Panc1 (cell line): ENCODE results near the gene FLVCR1. TPM values are rescaled to one million over a fixed set of nuclear protein-coding genes. Genes with fewer than 3 reads are reported as not detected.

Experiments used
- ATAC-seq: fragments of 200-7000 bp; cut with Tn5 transposase; 2 replicates; pipeline ENCODE4 v1.9.1; 2020; ENCODE audit warnings: mild to moderate bottlenecking, moderate library complexity
- BruUV-seq: library from RNA; stranded (reverse); fragments of 400-500 nt; replicated peaks from 2 replicates; lab custom pipeline; 2021; lab: Mats Ljungman, UMichigan
- CTCF ChIA-PET: fragments of 300-600 bp; sonication (Branson Sonifier 250); formaldehyde crosslinking; loops from one replicate; lab custom pipeline; 2022; ENCODE audit warnings: antibody characterized with exemption; lab: Charles Lee
- POLR2A ChIA-PET: fragments of 300-600 bp; sonication (Branson Sonifier 250); formaldehyde crosslinking; loops from one replicate; lab custom pipeline; 2022; ENCODE audit warnings: antibody characterized with exemption; lab: Charles Lee
- DNase-seq: peaks from one replicate; pipeline ENCODE4 v3.0.0-alpha.2; 2010; ENCODE audit warnings: low read depth, low spot score
- H3K27ac ChIP-seq: 2 replicates; pipeline ENCODE4 v1.5.1; 2011; ENCODE audit warnings: mild to moderate bottlenecking, low read length, inconsistent platforms
- H3K27me3 ChIP-seq: fragments of 200-500 bp; sonication (Bioruptor generic); 2 replicates; pipeline ENCODE4 v1.6.0; 2014; ENCODE audit warnings: low read length, inconsistent platforms; ENCODE audit not compliant: control insufficient read depth, insufficient read depth
- H3K36me3 ChIP-seq: fragments of 200-500 bp; sonication (Bioruptor generic); 2 replicates; pipeline ENCODE4 v1.5.1; 2014; ENCODE audit warnings: inconsistent platforms, mild to moderate bottlenecking, low read length, moderate library complexity; ENCODE audit not compliant: control insufficient read depth, insufficient read depth
- H3K4me1 ChIP-seq: 2 replicates; pipeline ENCODE4 v1.5.1; 2011; ENCODE audit warnings: inconsistent platforms, mild to moderate bottlenecking, low read length, moderate library complexity; ENCODE audit not compliant: control insufficient read depth, insufficient read depth
- H3K4me3 ChIP-seq, 2 experiments: 2 replicates each; pipeline ENCODE4 v1.5.1; 2011 to 2012; ENCODE audit warnings: low read depth in 2 of 2, low read length in 2 of 2, mild to moderate bottlenecking in 2 of 2, inconsistent platforms in 1 of 2, moderate library complexity in 1 of 2
- H3K9me3 ChIP-seq: fragments of 200-500 bp; sonication (Bioruptor generic); 2 replicates; pipeline ENCODE4 v1.5.1; 2014; ENCODE audit warnings: low read depth, mild to moderate bottlenecking, inconsistent platforms, low read length, moderate library complexity; ENCODE audit not compliant: control insufficient read depth, insufficient read depth
- CTCF ChIP-seq: fragments of 450-650 bp; IDR thresholded peaks from 2 replicates; pipeline ENCODE4 v1.5.1; 2017; ENCODE audit warnings: mild to moderate bottlenecking
- POLR2AphosphoS5 ChIP-seq: IDR thresholded peaks from 2 replicates; pipeline ENCODE4 v1.6.1; 2012; ENCODE audit warnings: mild to moderate bottlenecking, low read depth, low read length, moderate library complexity
- REST ChIP-seq, 2 experiments: IDR thresholded peaks; 2 replicates each; pipeline ENCODE4 v1.6.1; 2011 to 2012; ENCODE audit warnings: low read depth in 2 of 2, control low read depth in 1 of 2, low read length in 1 of 2, mild to moderate bottlenecking in 1 of 2, moderate library complexity in 1 of 2; ENCODE audit not compliant: insufficient read depth in 1 of 2
- SIN3A ChIP-seq: IDR thresholded peaks from 2 replicates; pipeline ENCODE4 v1.6.1; 2012; ENCODE audit warnings: low read depth, mild to moderate bottlenecking, low read length, moderate library complexity, borderline replicate concordance; ENCODE audit not compliant: insufficient read depth
- TCF7L2 ChIP-seq: IDR thresholded peaks from 2 replicates; pipeline ENCODE4 v1.6.1; 2011; ENCODE audit warnings: mild to moderate bottlenecking, low read depth, low read length, inconsistent platforms
- in situ Hi-C: cut with HindIII; loops from 2 replicates; pipeline ENCODE4 v1.10.0; 2016; ENCODE audit warnings: low sequenced_read_pairs, low pct_unique_long_range_greater_than_20kb
- intact Hi-C: fragments of 100-400 bp; cut with micrococcal nuclease; formaldehyde crosslinking; loops from one replicate; pipeline ENCODE4 v1.10.0; 2022; ENCODE audit not compliant: unreplicated experiment
- total RNA-seq: library from RNA; stranded (reverse); gene quantifications from one replicate; pipeline ENCODE4 v1.2.1, GENCODE V29; 2021; ENCODE audit not compliant: unreplicated experiment

The FLVCR1 gene
- total RNA-seq, 1 experiment from 2014 or later = 21.4 TPM

DNA sequence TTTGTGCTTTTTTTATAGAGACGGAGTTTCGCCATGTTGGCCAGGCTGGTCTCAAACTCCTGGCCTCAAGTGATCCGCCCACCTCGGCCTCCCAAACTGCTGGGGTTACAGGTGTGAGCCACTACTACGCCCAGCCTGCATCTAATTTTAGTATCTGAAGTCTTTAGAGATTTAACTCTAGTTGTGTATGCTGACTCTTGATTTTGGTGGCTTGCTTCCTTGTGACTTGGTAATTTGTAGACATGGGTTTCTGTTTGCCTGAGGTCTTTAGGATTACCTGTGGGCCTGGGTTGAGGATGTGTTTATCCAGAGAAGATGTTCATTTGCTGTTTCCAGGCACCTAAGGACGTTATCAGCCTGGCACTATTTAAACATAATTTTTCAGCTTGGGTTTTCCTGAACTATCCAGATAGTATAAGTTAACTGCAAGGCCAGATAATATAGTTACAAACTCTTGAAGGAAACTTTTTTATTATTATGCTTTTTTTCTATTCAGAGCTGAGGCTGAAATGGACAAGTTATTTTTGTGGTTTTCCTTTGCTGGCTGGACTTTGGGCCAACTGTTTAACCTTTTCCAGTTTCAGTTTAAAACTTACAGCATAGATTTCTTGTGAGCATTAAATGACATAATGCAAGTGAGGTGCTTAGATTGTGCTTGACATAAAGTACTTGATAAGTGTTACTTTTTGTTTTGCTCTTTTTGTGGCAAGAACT lies 84.8 kb downstream of the FLVCR1 start:
- no TSS peak for BruUV-seq
- no peaks in the 10 kb centered on the region for H3K4me1 ChIP-seq
- no peak overlapping the region for H3K4me3 ChIP-seq
- peaks cover 6% of the 10 kb centered on the region; the same call in 1 of the 2 replicates for H3K27me3 ChIP-seq
- H3K9me3 ChIP-seq = no peaks in the 10 kb centered on the region
- ATAC-seq (no peak), DNase-seq (no peak)
- H3K27ac ChIP-seq = no peak overlapping the region
- in situ Hi-C loops = no loop called here
- TF ChIP-seq SIN3A = no peak
- no peak for TF ChIP-seq TCF7L2
- TF ChIP-seq REST (IDR thresholded peaks at IDR 0.05; ENCODE audit: insufficient read depth in 1 of 2, low read depth in 2 of 2, low read length in 1 of 2) = no peak
- no peak for TF ChIP-seq POLR2AphosphoS5
- no peak for TF ChIP-seq CTCF
- no peaks in the 10 kb centered on the region for H3K36me3 ChIP-seq
- ChIA-PET CTCF (no interaction called here), POLR2A (no interaction called here)
- intact Hi-C loops = no loop called here

DNA sequence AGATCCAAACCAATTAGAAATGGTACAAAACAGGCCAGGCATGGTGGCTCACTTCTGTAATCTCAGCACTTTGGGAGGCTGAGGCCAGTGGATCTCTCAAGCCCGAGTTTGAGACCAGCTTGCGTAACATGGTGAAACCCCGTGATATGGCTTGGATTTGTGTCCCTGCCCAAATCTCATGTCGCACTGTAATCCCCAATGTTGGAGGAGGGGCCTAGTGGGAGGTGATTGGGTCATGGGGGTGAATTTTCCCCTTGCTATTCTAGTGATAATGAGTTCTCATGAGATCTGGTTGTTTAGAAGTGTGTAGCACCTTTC lies 85.3 kb downstream of the FLVCR1 start:
- Histone ChIP-seq H3K27ac (no peak overlapping the region), H3K27me3 (peaks cover 6% of the 10 kb centered on the region; the same call in 1 of the 2 replicates), H3K4me1 (no peaks in the 10 kb centered on the region), H3K36me3 (no peaks in the 10 kb centered on the region), H3K9me3 (no peaks in the 10 kb centered on the region), H3K4me3 (no peak overlapping the region)
- intact Hi-C loops (no loop called here), in situ Hi-C loops (no loop called here)
- CTCF ChIA-PET = no interaction called here
- TF ChIP-seq TCF7L2 (no peak), POLR2AphosphoS5 (no peak), REST (IDR thresholded peaks at IDR 0.05; ENCODE audit: insufficient read depth in 1 of 2, low read depth in 2 of 2, low read length in 1 of 2) (no peak), CTCF (no peak), SIN3A (no peak)
- ATAC-seq (no peak), DNase-seq (no peak)
- no TSS peak for BruUV-seq
- POLR2A ChIA-PET = no interaction called here
